ENCODE measurements around the gene WFIKKN2. TPM values are rescaled to one million over a fixed set of nuclear protein-coding genes. Genes with fewer than 3 reads are reported as not detected.
A peak's percentile ranks its signal among the peaks of the same experiment; 100 is the strongest.

The WFIKKN2 gene
- total RNA-seq, 1 experiment from 2014 or later: 0.11 TPM

GRCh38 chr17:50866261-50866949, 31.0 kb downstream of the WFIKKN2 start, which contains the start of gene TOB1 (continued):
- TF ChIP-seq E2F5 (CRISPR knock-in tag; IDR thresholded peaks at IDR 0.05) (peak; percentile 64; the same call in 1 of the 2 replicates), ZNF396 (CRISPR knock-in tag; IDR thresholded peaks at IDR 0.05; ENCODE audit: borderline replicate concordance) (no peak), JAZF1 (CRISPR knock-in tag; IDR thresholded peaks at IDR 0.05) (no peak), HMGA2 (CRISPR knock-in tag; IDR thresholded peaks at IDR 0.05) (0 out of 2 replicates have a peak, but pooled peaks have one; percentile 28), USF1 (CRISPR knock-in tag; IDR thresholded peaks at IDR 0.05) (no peak; the same call in 1 of the 2 replicates), CREB1 (CRISPR knock-in tag; IDR thresholded peaks at IDR 0.05) (0 out of 2 replicates have a peak, but pooled peaks have one; percentile 19), PRDM15 (CRISPR knock-in tag; IDR thresholded peaks at IDR 0.05) (peak; percentile 62), USF2 (CRISPR knock-in tag; IDR thresholded peaks at IDR 0.05) (peak; percentile 21; the same call in 1 of the 2 replicates), ZNF671 (CRISPR knock-in tag; IDR thresholded peaks at IDR 0.05) (no peak), ATF6 (CRISPR knock-in tag; IDR thresholded peaks at IDR 0.05) (no peak), SMAD3 (CRISPR knock-in tag; IDR thresholded peaks at IDR 0.05; ENCODE audit: borderline replicate concordance) (peak; percentile 59; the same call in 1 of the 2 replicates), ATF1 (CRISPR knock-in tag; IDR thresholded peaks at IDR 0.05) (no peak), FOXK1 (CRISPR knock-in tag; IDR thresholded peaks at IDR 0.05) (peak; percentile 76), NR1H2 (CRISPR knock-in tag; IDR thresholded peaks at IDR 0.05) (no peak), ZBTB21 (CRISPR knock-in tag; IDR thresholded peaks at IDR 0.05; ENCODE audit: borderline replicate concordance) (no peak), ZNF219 (CRISPR knock-in tag; IDR thresholded peaks at IDR 0.05; ENCODE audit: borderline replicate concordance) (no peak), MYBL2 (CRISPR knock-in tag; IDR thresholded peaks at IDR 0.05) (no peak), ATF2 (CRISPR knock-in tag; IDR thresholded peaks at IDR 0.05; ENCODE audit: borderline replicate concordance, low read depth) (no peak), GRHL2 (CRISPR knock-in tag; IDR thresholded peaks at IDR 0.05; ENCODE audit: insufficient replicate concordance, severe bottlenecking) (no peak), CREM (CRISPR knock-in tag; IDR thresholded peaks at IDR 0.05) (no peak; the same call in 1 of the 2 replicates), PRRX2 (CRISPR knock-in tag; IDR thresholded peaks at IDR 0.05) (no peak), KAT7 (CRISPR knock-in tag; IDR thresholded peaks at IDR 0.05; ENCODE audit: borderline replicate concordance) (no peak), NFYB (CRISPR knock-in tag; conservative IDR thresholded peaks at IDR 0.05; ENCODE audit: low read depth) (0 out of 2 replicates have a peak, but pooled peaks have one; percentile 28), GABPB1 (CRISPR knock-in tag; IDR thresholded peaks at IDR 0.05) (peak; percentile 65; the same call in 1 of the 2 replicates), GTF2I (CRISPR knock-in tag; conservative IDR thresholded peaks at IDR 0.05) (no peak), AR (CRISPR knock-in tag; IDR thresholded peaks at IDR 0.05) (no peak), ZNF232 (CRISPR knock-in tag; IDR thresholded peaks at IDR 0.05) (peak; percentile 89)
